Kidney (tissue), 14 donors: ENCODE data around the gene UCHL3. TPM values are rescaled to one million over a fixed set of nuclear protein-coding genes. Genes with fewer than 3 reads are reported as not detected.

ENCODE experiments used
- DNase-seq, 5 donors: peaks; one replicate each; pipeline ENCODE4 v3.0.0-alpha.2; 2013 to 2020
- FAIRE-seq: peaks from 2 replicates; lab custom pipeline; 2012; peaks lifted over from hg19 to GRCh38; lab: Jason Lieb, UNC
- H3K27ac ChIP-seq, 2 donors: one replicate each; pipeline ENCODE4 v1.7.0; 2013; ENCODE audit warnings: low read depth in 2 of 2, low read length in 2 of 2, inconsistent platforms in 1 of 2
- H3K27me3 ChIP-seq: one replicate; pipeline ENCODE4 v1.7.1; 2013; ENCODE audit warnings: low read length, inconsistent platforms; ENCODE audit not compliant: control insufficient read depth, insufficient read depth
- H3K36me3 ChIP-seq, 3 donors: one replicate each; pipeline versions ENCODE4 v1.7.0 to v1.7.1; 2013; ENCODE audit warnings: low read length in 3 of 3, control low read depth in 1 of 3, inconsistent platforms in 1 of 3; ENCODE audit not compliant: insufficient read depth in 3 of 3, control insufficient read depth in 2 of 3
- H3K4me1 ChIP-seq, 3 donors: one replicate each; pipeline versions ENCODE4 v1.7.0 to v1.7.1; 2013; ENCODE audit warnings: low read length in 3 of 3, inconsistent platforms in 1 of 3, low read depth in 1 of 3; ENCODE audit not compliant: control insufficient read depth in 2 of 3, insufficient read depth in 2 of 3
- H3K4me3 ChIP-seq, 3 donors: one replicate each; pipeline versions ENCODE4 v1.7.0 to v1.8.1; 2013; ENCODE audit warnings: low read length in 3 of 3, control low read depth in 1 of 3, inconsistent platforms in 1 of 3
- H3K9ac ChIP-seq, 3 donors: one replicate each; pipeline versions ENCODE4 v1.7.0 to v1.7.1; 2013; ENCODE audit warnings: low read length in 3 of 3, control low read depth in 1 of 3, inconsistent platforms in 1 of 3
- H3K9me3 ChIP-seq, 3 donors: one replicate each; pipeline versions ENCODE4 v1.7.0 to v1.7.1; 2013; ENCODE audit warnings: low read length in 3 of 3, control low read depth in 1 of 3, inconsistent platforms in 1 of 3; ENCODE audit not compliant: control insufficient read depth in 2 of 3, insufficient read depth in 1 of 3
- CTCF ChIP-seq: IDR thresholded peaks from 3 replicates; pipeline ENCODE4 v1.5.1; 2012; ENCODE audit warnings: mild to moderate bottlenecking, moderate library complexity, borderline replicate concordance; ENCODE audit not compliant: insufficient read depth; ENCODE audit errors: extremely low read depth
- intact Hi-C: fragments of 100-400 bp; cut with DNase I; formaldehyde crosslinking; loops from one replicate; pipeline ENCODE4 v1.11.1; 2022
- polyA plus RNA-seq: library from polyadenylated mRNA; stranded (reverse); fragments of 350-450 nt; fragmentation: Illumina TruSeq; extraction: RNeasy Lipid Tissue Mini Kit (QIAGEN cat#74804); gene quantifications from one replicate; pipeline ENCODE4 v1.2.3, GENCODE V29; 2014; ENCODE audit warnings: low read depth, low replicate concordance; ENCODE audit not compliant: insufficient read depth
- total RNA-seq: library from RNA; stranded (reverse); fragmentation: NEBNext Ultra II Directional; extraction: Animal tissue kit (Norgen Biotek cat#: 25700); gene quantifications from one replicate; pipeline ENCODE4 v1.2.1, GENCODE V29; 2021
- donor health status: control.
- donor health status: control.
- donor health status: control.
- donor health status: control.
- donor health status: control.
- donor health status: DM: yes; HTN: yes; CAD: no.
- donor health status: Normal renal cell carcinoma (clear cell type).

UCHL3 gene
- total and polyA plus RNA-seq, 2 donors from 2014 or later: 26.0 to 65.0 TPM

DNA sequence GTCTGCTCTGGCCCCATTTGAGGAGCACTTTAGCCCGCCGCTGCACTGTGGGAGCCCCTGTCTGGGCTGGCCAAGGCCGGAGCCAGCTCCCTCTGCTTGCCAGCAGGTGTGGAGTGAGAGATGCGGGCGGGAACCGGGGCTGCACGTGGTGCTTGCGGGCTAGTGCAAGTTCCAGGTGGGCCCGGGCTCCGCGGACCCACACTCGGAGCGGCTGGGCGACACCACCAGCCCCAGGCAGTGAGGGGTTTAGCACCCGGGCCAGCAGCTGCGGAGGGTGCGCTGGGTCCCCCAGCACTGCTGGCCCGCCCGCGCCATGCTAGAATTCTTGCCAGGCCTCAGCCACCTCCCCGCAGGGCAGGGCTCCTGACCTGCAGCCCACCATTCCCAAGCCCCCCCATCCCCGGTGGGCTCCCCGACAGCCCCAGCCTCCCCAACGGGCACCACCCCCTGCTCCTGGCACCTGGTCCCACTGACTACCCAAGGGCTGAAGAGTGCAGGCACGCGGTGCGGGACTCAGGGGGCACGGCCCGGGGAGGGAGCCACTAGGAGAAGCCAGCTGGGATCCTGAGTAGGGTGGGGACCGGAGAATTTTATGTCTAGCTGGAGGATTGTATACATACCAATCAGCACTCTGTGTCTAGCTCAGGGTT lies 31.0 kb upstream of the UCHL3 start:
- Histone ChIP-seq H3K4me1 (no peaks in the 10 kb centered on the region), H3K27me3 (no peaks in the 10 kb centered on the region), H3K9me3 (no peaks in the 10 kb centered on the region), H3K27ac (no peak overlapping the region), H3K4me3 (no peak overlapping the region), H3K9ac (no peak overlapping the region), H3K36me3 (no peaks in the 10 kb centered on the region)
- no peak for FAIRE-seq
- intact Hi-C loops: no loop called here
- peak in 1 of 5 donors; percentile 75 for DNase-seq
- no peak for TF ChIP-seq CTCF

DNA sequence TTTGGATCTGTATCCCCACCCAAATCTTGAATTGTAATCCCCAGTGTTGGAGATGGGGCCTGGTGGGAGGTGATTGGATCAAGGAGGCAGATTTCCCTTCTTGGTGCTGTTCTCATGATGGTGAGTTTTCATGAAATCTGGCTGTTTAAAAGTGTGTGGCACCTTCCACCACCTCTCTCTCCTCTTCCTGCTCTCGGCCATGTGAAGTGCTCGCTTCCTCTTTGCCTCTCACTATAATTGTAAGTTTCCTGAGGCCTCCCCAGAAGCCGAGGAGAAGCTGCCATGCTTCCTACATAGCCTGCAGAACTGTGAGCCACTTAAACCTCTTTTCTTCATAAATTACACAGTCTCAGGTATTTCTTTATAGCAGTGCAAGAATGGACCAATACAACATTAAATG lies 27.6 kb upstream of the UCHL3 start:
- intact Hi-C loops: no loop called here
- H3K27ac ChIP-seq: no peak overlapping the region
- FAIRE-seq: no peak
- no peaks in the 10 kb centered on the region for H3K27me3 ChIP-seq
- no peak overlapping the region for H3K9ac ChIP-seq
- no peak for DNase-seq
- H3K4me3 ChIP-seq: no peak overlapping the region
- H3K4me1 ChIP-seq: no peaks in the 10 kb centered on the region
- TF ChIP-seq CTCF: no peak
- no peaks in the 10 kb centered on the region for H3K9me3 ChIP-seq
- H3K36me3 ChIP-seq: peaks cover 0 to 5% (median 3%) of the 10 kb centered on the region in 3 donors

- H3K4me1 ChIP-seq: no peaks in the 10 kb centered on the region
- no peaks in the 10 kb centered on the region for H3K9me3 ChIP-seq
- no peak for DNase-seq
- TF ChIP-seq CTCF: no peak
- H3K4me3 ChIP-seq: no peak overlapping the region
- no peaks in the 10 kb centered on the region for H3K27me3 ChIP-seq
- no peak overlapping the region for H3K9ac ChIP-seq
- no peak overlapping the region for H3K27ac ChIP-seq
- H3K36me3 ChIP-seq: peaks cover 0 to 4% (median 3%) of the 10 kb centered on the region in 3 donors
- intact Hi-C loops: no loop called here
- no peak for FAIRE-seq
Observed at GRCh38 chr13:75530549-75530961, 19.0 kb upstream of the UCHL3 start.

- DNase-seq (no peak), FAIRE-seq (no peak)
- no peak overlapping the region for H3K4me3 ChIP-seq
- intact Hi-C loops: no loop called here
- no peaks in the 10 kb centered on the region for H3K9me3 ChIP-seq
- no peak overlapping the region for H3K9ac ChIP-seq
- TF ChIP-seq CTCF: no peak
- no peaks in the 10 kb centered on the region for H3K27me3 ChIP-seq
- no peak overlapping the region for H3K27ac ChIP-seq
- no peaks in the 10 kb centered on the region for H3K36me3 ChIP-seq
- peaks cover 0 to 4% (median 0%) of the 10 kb centered on the region in 3 donors for H3K4me1 ChIP-seq
Observed at GRCh38 chr13:75533861-75534260, 15.7 kb upstream of the UCHL3 start.
